Body of pancreas (tissue), 4 donors: ENCODE data around the gene CLDN5. TPM values are rescaled to one million over a fixed set of nuclear protein-coding genes. Genes with fewer than 3 reads are reported as not detected.

Source experiments
- ATAC-seq: fragments of 150-250 bp; one replicate; pipeline ENCODE4 v1.9.1; 2016
- DNase-seq, 4 donors: peaks; one replicate each; pipeline ENCODE4 v3.0.0-alpha.2; 2019
- H3K27ac ChIP-seq, 4 donors: fragments of 200-600 bp; sonication (generic); 1 replicate in 3 of 4; 2 replicates in 1 of 4; pipeline versions ENCODE4 v1.5.1 to v1.6.1; 2016 to 2019; ENCODE audit warnings: mild to moderate bottlenecking in 1 of 4, mixed read lengths in 1 of 4, moderate library complexity in 1 of 4
- H3K27me3 ChIP-seq, 2 donors: fragments of 200-600 bp; sonication (generic); one replicate each; pipeline ENCODE4 v1.6.0; 2016; ENCODE audit warnings: mild to moderate bottlenecking in 1 of 2
- H3K36me3 ChIP-seq, 2 donors: fragments of 200-600 bp; sonication (generic); replicated peaks in 1 of 2; 2 replicates each; pipeline ENCODE4 v1.5.1; 2016; ENCODE audit warnings: low read depth in 2 of 2; ENCODE audit not compliant: insufficient read depth in 1 of 2
- H3K4me1 ChIP-seq: fragments of 200-600 bp; sonication (generic); one replicate; pipeline ENCODE4 v1.6.0; 2016
- H3K4me3 ChIP-seq, 2 donors: fragments of 200-600 bp; sonication (generic); 1 replicate in 1 of 2; 2 replicates in 1 of 2; pipeline ENCODE4 v1.5.1; 2016 to 2019
- H3K9me3 ChIP-seq, 3 donors: fragments of 200-600 bp; sonication (generic); 1 replicate in 2 of 3; 2 replicates in 1 of 3; pipeline ENCODE4 v1.5.1; 2016
- CTCF ChIP-seq, 7 experiments: fragments of 450-650 bp in 4 of 7; fragments of 200-600 bp in 3 of 7; sonication (generic) in 3 of 7; IDR thresholded peaks; one replicate each; pipeline ENCODE4 v1.5.1; 2016 to 2019; ENCODE audit warnings: antibody characterized with exemption in 7 of 7
- POLR2A ChIP-seq, 3 donors: fragments of 450-650 bp; IDR thresholded peaks; one replicate each; pipeline ENCODE4 v1.6.1; 2016; ENCODE audit warnings: antibody characterized with exemption in 3 of 3, mild to moderate bottlenecking in 2 of 3
- WGBS, 2 donors: methylation state at CpG; one replicate each; pipeline ENCODE4 v1.1.5; 2017; 5-methylcytosine and 5-hydroxymethylcytosine counted together
- intact Hi-C: fragments of 100-400 bp; cut with DNase I; formaldehyde crosslinking; loops from one replicate; pipeline ENCODE4 v1.15.1; 2023
- total RNA-seq, 2 donors: library from RNA; depleted of rRNA; stranded (reverse); fragments of >200 nt; gene quantifications; one replicate each; pipeline ENCODE4 v1.1.0, GENCODE V29; 2016

Gene CLDN5
- total RNA-seq, 2 donors from 2014 or later: 36.9 to 80.4 TPM

DNA sequence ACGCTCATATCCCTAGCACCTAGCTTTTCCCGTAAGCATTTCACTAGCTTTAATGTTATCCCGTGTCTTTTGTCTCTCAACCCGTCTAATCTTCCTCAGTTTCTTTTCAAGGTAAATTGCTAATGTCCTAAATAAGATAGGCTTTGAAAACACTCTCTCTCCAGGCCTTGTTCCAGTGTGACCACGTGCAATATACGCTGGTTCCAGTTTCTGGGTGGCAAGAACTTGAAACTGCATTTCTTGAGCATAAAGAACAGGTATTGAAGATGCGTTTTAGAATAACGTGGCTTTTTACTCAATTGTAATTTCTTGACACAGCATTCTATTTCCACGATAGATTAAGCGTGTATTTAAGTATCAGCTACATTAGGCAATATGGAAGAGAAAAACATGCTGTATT is 43.4 kb downstream of the CLDN5 start:
- whole genome bisulfite sequencing, 2 donors: 44 to 58% methylated on average over 10 of the region's 10 CpGs
- no peak overlapping the region for H3K4me3 ChIP-seq

DNA sequence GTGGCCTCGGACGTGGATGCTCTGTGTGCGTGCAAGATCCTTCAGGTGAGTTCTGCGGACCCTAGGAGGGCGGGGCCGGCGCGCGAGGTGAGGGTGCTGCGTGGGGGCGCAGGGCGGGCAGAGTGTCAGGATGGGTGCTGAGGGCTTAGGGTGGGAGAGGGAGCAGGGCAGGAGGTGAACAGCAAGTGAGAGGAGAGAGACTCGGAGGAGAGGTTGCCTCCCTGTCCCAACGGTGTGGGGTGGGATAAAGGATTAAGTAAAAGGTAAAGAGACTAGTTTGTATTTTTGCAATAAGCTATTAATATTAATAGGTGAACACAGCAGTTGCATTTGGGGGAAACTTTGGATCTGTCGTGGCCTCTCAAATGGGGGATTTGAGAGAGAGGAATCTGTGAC is 44.0 kb downstream of the CLDN5 start:
- no peaks in the 10 kb centered on the region for H3K36me3 ChIP-seq
- DNase-seq: no peak
- H3K9me3 ChIP-seq: no peaks in the 10 kb centered on the region
- intact Hi-C loops: no loop called here
- H3K4me1 ChIP-seq: peaks cover 18% of the 10 kb centered on the region
- no peak overlapping the region for H3K27ac ChIP-seq
- 0 to 2% methylated on average over 15 of the region's 15 CpGs for WGBS, 2 donors
- no peak for ATAC-seq
- TF ChIP-seq CTCF (IDR thresholded peaks at IDR 0.05) (no peak), POLR2A (IDR thresholded peaks at IDR 0.05) (no peak)
- peak overlapping the region in 1 of 2 donors; percentile 8 for H3K4me3 ChIP-seq
- no peaks in the 10 kb centered on the region for H3K27me3 ChIP-seq

More for the DNA sequence above, 43.4 kb downstream of the CLDN5 start:
- H3K9me3 ChIP-seq: no peaks in the 10 kb centered on the region
- no peak for ATAC-seq
- TF ChIP-seq CTCF (IDR thresholded peaks at IDR 0.05) (no peak), POLR2A (IDR thresholded peaks at IDR 0.05) (no peak)
- no peaks in the 10 kb centered on the region for H3K36me3 ChIP-seq
- H3K4me1 ChIP-seq: peaks cover 18% of the 10 kb centered on the region
- intact Hi-C loops: no loop called here
- no peak for DNase-seq
- H3K27ac ChIP-seq: no peak overlapping the region
- H3K27me3 ChIP-seq: no peaks in the 10 kb centered on the region

DNA sequence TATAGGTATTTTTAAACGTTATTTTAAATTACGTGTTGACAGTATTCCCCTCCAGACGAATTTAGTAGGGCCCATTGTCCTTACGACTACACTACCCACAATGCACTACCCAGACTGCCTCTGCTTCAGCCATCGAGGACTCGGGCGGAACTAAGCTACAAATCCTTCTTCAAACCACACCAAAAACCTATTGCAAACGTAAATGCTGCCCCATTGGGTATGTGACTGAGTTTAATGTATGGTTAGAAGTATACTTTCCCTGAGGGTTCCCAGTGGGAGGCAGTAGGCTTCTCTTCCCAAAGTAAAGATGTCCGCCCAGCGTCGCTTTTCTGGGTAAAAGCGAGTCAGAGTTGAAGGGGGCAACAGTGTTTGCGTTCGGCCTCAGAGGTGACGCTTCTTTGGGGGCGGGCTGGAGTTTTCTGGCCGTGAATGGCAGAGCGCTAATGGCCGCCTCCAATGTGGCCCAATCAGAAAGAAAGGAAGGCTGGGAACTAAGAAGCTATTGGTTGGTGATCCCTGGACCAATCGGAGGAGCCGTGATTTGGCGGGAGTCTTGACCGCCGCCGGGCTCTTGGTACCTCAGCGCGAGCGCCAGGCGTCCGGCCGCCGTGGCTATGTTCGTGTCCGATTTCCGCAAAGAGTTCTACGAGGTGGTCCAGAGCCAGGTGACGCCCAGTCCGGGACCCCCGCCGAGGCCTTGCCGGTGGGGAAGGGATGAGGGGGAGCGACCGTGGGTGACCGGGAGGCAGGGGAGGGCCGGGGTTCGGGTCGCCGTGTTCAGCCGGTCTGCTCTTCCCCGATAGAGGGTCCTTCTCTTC is 44.6 kb downstream of the CLDN5 start, which contains the start of gene CDC45:
Gene CDC45, plus strand, starts transcription at position 566 of the 818 bp plus-strand sequence. Its CDS starts 49 bp downstream, at position 615.
- ATAC-seq (peak; percentile 94), DNase-seq (peak; percentile 96 to 98 (median 97))
- Histone ChIP-seq H3K9me3 (no peaks in the 10 kb centered on the region), H3K27me3 (no peaks in the 10 kb centered on the region), H3K27ac (peak within 1 kb of the TSS; percentile 91 to 99 (median 98)), H3K4me1 (peaks cover 18% of the 10 kb centered on the region), H3K36me3 (peaks cover 0 to 1% of the 10 kb centered on the region in 2 donors), H3K4me3 (peak within 1 kb of the TSS; percentile 90 to 92)
- 0% methylated on average over 19 to 50 of the region's 50 CpGs for WGBS, 2 donors
- TF ChIP-seq POLR2A (IDR thresholded peaks at IDR 0.05): no peak
- TF ChIP-seq CTCF (IDR thresholded peaks at IDR 0.05): peak in 1 of 7 experiments; percentile 8
- intact Hi-C loops: no loop called here

DNA sequence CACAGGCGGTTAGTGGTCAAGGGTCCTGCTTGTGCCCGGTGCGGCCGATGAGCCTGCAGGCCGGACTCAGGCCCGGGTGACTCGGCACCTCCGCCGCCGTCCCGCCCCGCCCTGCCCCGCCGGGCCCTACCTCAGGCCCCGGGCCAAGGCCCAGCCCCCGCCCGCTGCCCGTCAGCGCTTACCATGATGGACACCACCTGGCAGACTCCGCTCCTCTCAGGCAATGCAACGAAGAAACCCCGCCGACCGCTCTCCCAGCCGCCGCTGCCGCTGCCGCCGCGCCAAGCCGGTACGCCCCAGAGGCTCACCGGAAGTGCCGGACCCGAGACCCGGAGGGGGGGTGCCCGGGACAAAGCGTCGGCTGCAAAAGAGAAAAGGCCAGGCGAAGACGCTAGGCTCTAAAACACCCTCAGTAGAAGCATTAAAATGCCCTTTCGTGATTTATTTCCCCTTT is 45.3 kb downstream of the CLDN5 start, which contains the start of gene UFD1:
Gene UFD1, minus strand, starts transcription at position 293 of the 454 bp plus-strand sequence. Its CDS starts 108 bp downstream, at position 185.
- Histone ChIP-seq H3K4me1 (peaks cover 18% of the 10 kb centered on the region), H3K4me3 (peak within 1 kb of the TSS; percentile 90 to 92), H3K9me3 (no peaks in the 10 kb centered on the region), H3K27ac (peak within 1 kb of the TSS; percentile 91 to 99 (median 98)), H3K27me3 (no peaks in the 10 kb centered on the region), H3K36me3 (peaks cover 0 to 1% of the 10 kb centered on the region in 2 donors)
- ATAC-seq: peak; percentile 80
- peak; percentile 86 to 92 (median 88) for DNase-seq
- WGBS, 2 donors: 0 to 1% methylated on average over 3 to 27 of the region's 42 CpGs
- intact Hi-C loops: no loop called here
- TF ChIP-seq CTCF (IDR thresholded peaks at IDR 0.05): peak in 2 of 7 experiments; percentile 8 to 18
- peak in 2 of 3 donors; percentile 50 to 63 for TF ChIP-seq POLR2A (IDR thresholded peaks at IDR 0.05)
